HepG2 (cell line): ENCODE results near the gene UGT1A7. TPM values are rescaled to one million over a fixed set of nuclear protein-coding genes. Genes with fewer than 3 reads are reported as not detected.

Experiments
- ASH2L ChIP-seq: fragments of 300-600, 200-600 bp; sonication (generic); IDR thresholded peaks from 2 replicates; pipeline ENCODE4 v1.7.0; 2017; ENCODE audit warnings: low read depth, mild to moderate bottlenecking, moderate library complexity, mixed read lengths, low read length; ENCODE audit not compliant: insufficient read length
- ATF1 ChIP-seq: IDR thresholded peaks from 2 replicates; pipeline ENCODE4 v1.6.1; 2016; ENCODE audit warnings: mild to moderate bottlenecking, control low read depth
- FOXC1 ChIP-seq: sonication (generic); formaldehyde crosslinking; IDR thresholded peaks from 2 replicates; pipeline ENCODE4 v1.8.0; 2022; ENCODE audit warnings: mild to moderate bottlenecking, missing genetic modification reagents, borderline replicate concordance
- FOXJ3 ChIP-seq: sonication (generic); formaldehyde crosslinking; IDR thresholded peaks from 2 replicates; pipeline ENCODE4 v1.4.0; 2020; ENCODE audit warnings: missing genetic modification reagents, mild to moderate bottlenecking, borderline replicate concordance
- HDAC2 ChIP-seq: sonication (generic); formaldehyde crosslinking; IDR thresholded peaks from 2 replicates; pipeline ENCODE4 v1.4.0; 2020; ENCODE audit warnings: missing genetic modification reagents
- KLF13 ChIP-seq: sonication (generic); formaldehyde crosslinking; IDR thresholded peaks from 2 replicates; pipeline ENCODE4 v1.4.0; 2020; ENCODE audit warnings: mild to moderate bottlenecking, missing genetic modification reagents
- MEIS2 ChIP-seq: sonication (generic); formaldehyde crosslinking; IDR thresholded peaks from 2 replicates; pipeline ENCODE4 v1.9.0; 2021; ENCODE audit warnings: mild to moderate bottlenecking, missing genetic modification reagents
- MTF2 ChIP-seq: sonication (generic); formaldehyde crosslinking; IDR thresholded peaks from 2 replicates; pipeline ENCODE4 v1.5.0; 2020; ENCODE audit warnings: missing genetic modification reagents, borderline replicate concordance
- RBFOX2 ChIP-seq: fragments of 200-400 bp; formaldehyde crosslinking; IDR thresholded peaks from 2 replicates; pipeline ENCODE4 v1.6.1; 2017; ENCODE audit warnings: low read depth, mild to moderate bottlenecking, low read length
- STAT5B ChIP-seq: sonication (generic); formaldehyde crosslinking; IDR thresholded peaks from 2 replicates; pipeline ENCODE4 v1.4.0; 2020; ENCODE audit warnings: missing genetic modification reagents
- ZNF20 ChIP-seq: sonication (generic); formaldehyde crosslinking; IDR thresholded peaks from 2 replicates; pipeline ENCODE4 v1.4.0; 2020; ENCODE audit warnings: mild to moderate bottlenecking, moderate library complexity, missing genetic modification reagents
- ZNF788 ChIP-seq: sonication (generic); formaldehyde crosslinking; IDR thresholded peaks from 2 replicates; pipeline ENCODE4 v1.5.0; 2020; ENCODE audit warnings: mild to moderate bottlenecking, missing genetic modification reagents, borderline replicate concordance
- ZNF790 ChIP-seq: sonication (generic); formaldehyde crosslinking; IDR thresholded peaks from 2 replicates; pipeline ENCODE4 v1.8.0; 2022; ENCODE audit warnings: missing genetic modification reagents, mild to moderate bottlenecking, borderline replicate concordance
- ZNF879 ChIP-seq: sonication (generic); formaldehyde crosslinking; IDR thresholded peaks from 2 replicates; pipeline ENCODE4 v1.8.1; 2023; ENCODE audit warnings: missing genetic modification reagents
- ZSCAN20 ChIP-seq: sonication (generic); formaldehyde crosslinking; IDR thresholded peaks from 2 replicates; pipeline ENCODE4 v1.4.0; 2020; ENCODE audit warnings: missing genetic modification reagents, mild to moderate bottlenecking, borderline replicate concordance
- polyA plus RNA-seq, 8 experiments: library from polyadenylated mRNA; depleted of rRNA in 3 of 8; stranded (reverse) in 7 of 8; unstranded in 1 of 8; fragments of >200 nt; fragmentation: Illumina TruSeq in 4 of 8; extraction: Trizol in 4 of 8; gene quantifications; 2 replicates each; pipeline versions ENCODE4 v1.2.1 to v1.2.3, GENCODE V29; 2011 to 2016; ENCODE audit warnings: low read depth in 4 of 8, missing spikeins in 1 of 8, mixed read lengths in 1 of 8; ENCODE audit not compliant: insufficient read depth in 1 of 8
- total RNA-seq, 5 experiments: library from RNA; depleted of rRNA; stranded (reverse); fragments of >200 nt; fragmentation: Illumina TruSeq; extraction: Trizol; gene quantifications; 2 replicates each; pipeline ENCODE4 v1.2.3, GENCODE V29; 2016; ENCODE audit warnings: low read depth in 1 of 5
- TF ChIP-seq, protein P1 (sequence below): sonication (generic); formaldehyde crosslinking; IDR thresholded peaks from 2 replicates; pipeline ENCODE4 v1.4.0; 2020; ENCODE audit warnings: missing genetic modification reagents
- TF ChIP-seq, protein P2 (sequence below): IDR thresholded peaks from 2 replicates; pipeline ENCODE4 v1.6.1; 2016; ENCODE audit warnings: low read depth
- TF ChIP-seq, protein P3 (sequence below): sonication (generic); formaldehyde crosslinking; IDR thresholded peaks from 2 replicates; pipeline ENCODE4 v1.5.1; 2020; ENCODE audit warnings: missing genetic modification reagents, mild to moderate bottlenecking, borderline replicate concordance
- TF ChIP-seq, protein P4 (sequence below): sonication (generic); formaldehyde crosslinking; IDR thresholded peaks from 2 replicates; pipeline ENCODE4 v1.4.0; 2020; ENCODE audit warnings: mild to moderate bottlenecking, low read depth, missing genetic modification reagents
- TF ChIP-seq, protein P5 (sequence below): sonication (generic); formaldehyde crosslinking; IDR thresholded peaks from 2 replicates; pipeline ENCODE4 v1.8.0; 2022; ENCODE audit warnings: missing genetic modification reagents, mild to moderate bottlenecking, inconsistent platforms, borderline replicate concordance

Gene UGT1A7
- total and polyA plus RNA-seq, 2 of the 13 experiments (the other 11 are each of a cell fraction or from before 2014, with no cell fraction given), result not detected

DNA sequence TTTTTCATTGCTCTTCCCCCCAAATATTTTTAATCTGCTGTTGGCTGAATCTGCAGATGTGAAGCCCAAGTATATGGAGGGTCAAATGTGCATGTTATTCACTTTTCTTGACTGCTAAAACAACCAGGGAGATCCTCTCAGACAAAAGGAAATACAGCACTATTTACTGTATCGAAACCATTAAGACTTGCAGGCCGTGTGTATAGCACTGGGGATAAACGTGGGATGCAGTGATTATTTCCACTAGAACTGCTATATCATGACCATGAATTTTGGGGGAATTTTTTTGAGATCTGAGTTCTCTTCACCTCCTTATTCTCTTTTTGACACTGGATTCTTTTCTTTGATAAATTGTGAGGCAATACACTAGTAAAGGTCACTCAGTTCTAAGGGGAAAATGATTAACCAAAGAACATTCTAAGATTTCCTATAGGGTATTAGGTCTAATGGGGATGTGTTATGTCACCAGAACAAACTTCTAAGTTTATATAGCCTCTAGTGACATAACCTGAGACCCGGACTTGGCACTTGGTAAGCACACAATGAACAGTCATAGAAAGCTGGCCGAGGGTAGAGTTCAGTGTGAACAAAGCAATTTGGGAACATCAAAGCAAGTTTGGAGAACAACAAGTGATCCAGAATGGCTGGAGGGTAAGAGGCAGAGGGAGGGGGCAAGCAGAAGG, 63.5 kb downstream of the UGT1A7 start (continued):
- TF ChIP-seq, protein P1, sequence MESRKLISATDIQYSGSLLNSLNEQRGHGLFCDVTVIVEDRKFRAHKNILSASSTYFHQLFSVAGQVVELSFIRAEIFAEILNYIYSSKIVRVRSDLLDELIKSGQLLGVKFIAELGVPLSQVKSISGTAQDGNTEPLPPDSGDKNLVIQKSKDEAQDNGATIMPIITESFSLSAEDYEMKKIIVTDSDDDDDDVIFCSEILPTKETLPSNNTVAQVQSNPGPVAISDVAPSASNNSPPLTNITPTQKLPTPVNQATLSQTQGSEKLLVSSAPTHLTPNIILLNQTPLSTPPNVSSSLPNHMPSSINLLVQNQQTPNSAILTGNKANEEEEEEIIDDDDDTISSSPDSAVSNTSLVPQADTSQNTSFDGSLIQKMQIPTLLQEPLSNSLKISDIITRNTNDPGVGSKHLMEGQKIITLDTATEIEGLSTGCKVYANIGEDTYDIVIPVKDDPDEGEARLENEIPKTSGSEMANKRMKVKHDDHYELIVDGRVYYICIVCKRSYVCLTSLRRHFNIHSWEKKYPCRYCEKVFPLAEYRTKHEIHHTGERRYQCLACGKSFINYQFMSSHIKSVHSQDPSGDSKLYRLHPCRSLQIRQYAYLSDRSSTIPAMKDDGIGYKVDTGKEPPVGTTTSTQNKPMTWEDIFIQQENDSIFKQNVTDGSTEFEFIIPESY (CRISPR knock-in tag), result peak; percentile 68; the same call in 1 of the 2 replicates
- TF ChIP-seq FOXC1 (CRISPR knock-in tag) (peak; percentile 69; the same call in 1 of the 2 replicates), ATF1 (CRISPR knock-in tag) (peak; percentile 86), ZNF20 (CRISPR knock-in tag) (peak; percentile 65; the same call in 1 of the 2 replicates), FOXJ3 (CRISPR knock-in tag) (peak; percentile 96), STAT5B (peak; percentile 90; the same call in 1 of the 2 replicates), RBFOX2 (no peak), HDAC2 (CRISPR knock-in tag) (peak; percentile 98), ZNF788 (peak; percentile 76; the same call in 1 of the 2 replicates), ZNF879 (no peak), ASH2L (peak; percentile 74), ZSCAN20 (CRISPR knock-in tag) (no peak), MEIS2 (CRISPR knock-in tag) (peak; percentile 89), KLF13 (CRISPR knock-in tag) (no peak), ZNF790 (CRISPR knock-in tag) (0 out of 2 replicates have a peak, but pooled peaks have one; percentile 9), MTF2 (0 out of 2 replicates have a peak, but pooled peaks have one; percentile 40)
- TF ChIP-seq, protein P2, sequence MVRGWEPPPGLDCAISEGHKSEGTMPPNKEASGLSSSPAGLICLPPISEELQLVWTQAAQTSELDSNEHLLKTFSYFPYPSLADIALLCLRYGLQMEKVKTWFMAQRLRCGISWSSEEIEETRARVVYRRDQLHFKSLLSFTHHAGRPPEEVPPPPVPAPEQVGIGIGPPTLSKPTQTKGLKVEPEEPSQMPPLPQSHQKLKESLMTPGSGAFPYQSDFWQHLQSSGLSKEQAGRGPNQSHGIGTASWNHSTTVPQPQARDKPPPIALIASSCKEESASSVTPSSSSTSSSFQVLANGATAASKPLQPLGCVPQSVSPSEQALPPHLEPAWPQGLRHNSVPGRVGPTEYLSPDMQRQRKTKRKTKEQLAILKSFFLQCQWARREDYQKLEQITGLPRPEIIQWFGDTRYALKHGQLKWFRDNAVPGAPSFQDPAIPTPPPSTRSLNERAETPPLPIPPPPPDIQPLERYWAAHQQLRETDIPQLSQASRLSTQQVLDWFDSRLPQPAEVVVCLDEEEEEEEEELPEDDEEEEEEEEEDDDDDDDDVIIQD (CRISPR knock-in tag), result peak; percentile 61; the same call in 1 of the 2 replicates
- TF ChIP-seq, protein P3, sequence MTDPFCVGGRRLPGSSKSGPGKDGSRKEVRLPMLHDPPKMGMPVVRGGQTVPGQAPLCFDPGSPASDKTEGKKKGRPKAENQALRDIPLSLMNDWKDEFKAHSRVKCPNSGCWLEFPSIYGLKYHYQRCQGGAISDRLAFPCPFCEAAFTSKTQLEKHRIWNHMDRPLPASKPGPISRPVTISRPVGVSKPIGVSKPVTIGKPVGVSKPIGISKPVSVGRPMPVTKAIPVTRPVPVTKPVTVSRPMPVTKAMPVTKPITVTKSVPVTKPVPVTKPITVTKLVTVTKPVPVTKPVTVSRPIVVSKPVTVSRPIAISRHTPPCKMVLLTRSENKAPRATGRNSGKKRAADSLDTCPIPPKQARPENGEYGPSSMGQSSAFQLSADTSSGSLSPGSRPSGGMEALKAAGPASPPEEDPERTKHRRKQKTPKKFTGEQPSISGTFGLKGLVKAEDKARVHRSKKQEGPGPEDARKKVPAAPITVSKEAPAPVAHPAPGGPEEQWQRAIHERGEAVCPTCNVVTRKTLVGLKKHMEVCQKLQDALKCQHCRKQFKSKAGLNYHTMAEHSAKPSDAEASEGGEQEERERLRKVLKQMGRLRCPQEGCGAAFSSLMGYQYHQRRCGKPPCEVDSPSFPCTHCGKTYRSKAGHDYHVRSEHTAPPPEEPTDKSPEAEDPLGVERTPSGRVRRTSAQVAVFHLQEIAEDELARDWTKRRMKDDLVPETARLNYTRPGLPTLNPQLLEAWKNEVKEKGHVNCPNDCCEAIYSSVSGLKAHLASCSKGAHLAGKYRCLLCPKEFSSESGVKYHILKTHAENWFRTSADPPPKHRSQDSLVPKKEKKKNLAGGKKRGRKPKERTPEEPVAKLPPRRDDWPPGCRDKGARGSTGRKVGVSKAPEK (CRISPR knock-in tag), result peak; percentile 93; the same call in 1 of the 2 replicates
- TF ChIP-seq, protein P4, sequence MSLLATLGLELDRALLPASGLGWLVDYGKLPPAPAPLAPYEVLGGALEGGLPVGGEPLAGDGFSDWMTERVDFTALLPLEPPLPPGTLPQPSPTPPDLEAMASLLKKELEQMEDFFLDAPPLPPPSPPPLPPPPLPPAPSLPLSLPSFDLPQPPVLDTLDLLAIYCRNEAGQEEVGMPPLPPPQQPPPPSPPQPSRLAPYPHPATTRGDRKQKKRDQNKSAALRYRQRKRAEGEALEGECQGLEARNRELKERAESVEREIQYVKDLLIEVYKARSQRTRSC (CRISPR knock-in tag), result no peak
- TF ChIP-seq, protein P5, sequence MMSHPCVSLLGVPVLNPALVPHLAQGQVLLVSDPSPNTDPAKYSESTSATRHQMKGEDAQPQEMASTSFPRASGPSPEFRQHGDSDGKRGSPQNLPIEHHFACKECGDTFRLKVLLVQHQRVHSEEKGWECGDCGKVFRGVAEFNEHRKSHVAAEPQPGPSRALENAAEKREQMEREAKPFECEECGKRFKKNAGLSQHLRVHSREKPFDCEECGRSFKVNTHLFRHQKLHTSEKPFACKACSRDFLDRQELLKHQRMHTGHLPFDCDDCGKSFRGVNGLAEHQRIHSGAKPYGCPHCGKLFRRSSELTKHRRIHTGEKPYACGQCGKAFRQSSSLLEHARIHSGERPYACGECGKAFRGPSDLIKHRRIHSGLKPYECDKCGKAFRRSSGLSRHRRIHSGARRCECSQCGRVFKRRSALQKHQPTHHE (CRISPR knock-in tag), result peak; percentile 67; the same call in 1 of the 2 replicates
